K562 (cell line): ENCODE results near the gene TBC1D7. TPM values are rescaled to one million over a fixed set of nuclear protein-coding genes. Genes with fewer than 3 reads are reported as not detected.

ENCODE experiments used
- ATF7 ChIP-seq: fragments of 450-650 bp; IDR thresholded peaks from 2 replicates; pipeline ENCODE4 v1.7.1; 2014; ENCODE audit warnings: mild to moderate bottlenecking, moderate library complexity
- CHD7 ChIP-seq: fragments of 200-600 bp; sonication (generic); IDR thresholded peaks from one replicate; pipeline ENCODE4 v1.6.1; 2012; ENCODE audit warnings: mild to moderate bottlenecking, low read depth, low read length, inconsistent platforms
- CXXC5 ChIP-seq: fragments of 250-450 bp; sonication (Bioruptor Pico); IDR thresholded peaks from 2 replicates; pipeline ENCODE4 v1.8.0; 2022; ENCODE audit warnings: inconsistent platforms, mild to moderate bottlenecking, moderate library complexity
- DPF2 ChIP-seq: fragments of 450-650 bp; IDR thresholded peaks from 2 replicates; pipeline ENCODE4 v1.6.1; 2016
- E2F6 ChIP-seq, 2 experiments: IDR thresholded peaks; 2 replicates each; pipeline ENCODE4 v1.6.1; 2011; ENCODE audit warnings: borderline replicate concordance in 1 of 2, control low read depth in 1 of 2, low read depth in 1 of 2, low read length in 1 of 2, mild to moderate bottlenecking in 1 of 2, mixed read lengths in 1 of 2, moderate library complexity in 1 of 2; ENCODE audit not compliant: insufficient read depth in 1 of 2, insufficient read length in 1 of 2, poor library complexity in 1 of 2, severe bottlenecking in 1 of 2; ENCODE audit errors: extremely low read depth in 1 of 2
- ESRRB ChIP-seq: fragments of 250-450 bp; sonication (Bioruptor Pico); IDR thresholded peaks from 2 replicates; pipeline ENCODE4 v1.5.0; 2020; ENCODE audit warnings: mild to moderate bottlenecking, moderate library complexity, borderline replicate concordance
- HDAC6 ChIP-seq: IDR thresholded peaks from 2 replicates; pipeline ENCODE4 v1.6.1; 2012; ENCODE audit warnings: low read depth, mild to moderate bottlenecking, control low read depth, inconsistent platforms, low read length, moderate library complexity
- STAT5A ChIP-seq: IDR thresholded peaks from 2 replicates; pipeline ENCODE4 v1.6.1; 2012; ENCODE audit warnings: low read length, inconsistent platforms, borderline replicate concordance
- TEAD1 ChIP-seq, 2 experiments: fragments of 450-650 bp in 1 of 2; sonication (generic) in 1 of 2; formaldehyde crosslinking; IDR thresholded peaks; 2 replicates each; pipeline versions ENCODE4 v1.4.0 to v1.8.0; 2020 to 2022; ENCODE audit warnings: mild to moderate bottlenecking in 2 of 2, missing genetic modification reagents in 1 of 2
- THAP12 ChIP-seq: fragments of 250-450 bp; sonication (Bioruptor Pico); IDR thresholded peaks from 2 replicates; pipeline ENCODE4 v1.9.0; 2021; ENCODE audit warnings: mild to moderate bottlenecking, inconsistent platforms
- ZNF24 ChIP-seq: fragments of 450-650 bp; IDR thresholded peaks from 2 replicates; pipeline ENCODE4 v1.6.1; 2016
- ZNF561 ChIP-seq: fragments of 450-650 bp; formaldehyde crosslinking; conservative IDR thresholded peaks from 2 replicates; pipeline ENCODE4 v1.4.0; 2020; ENCODE audit warnings: mild to moderate bottlenecking, moderate library complexity
- polyA plus RNA-seq, 8 experiments: library from polyadenylated mRNA; depleted of rRNA in 4 of 8; stranded (reverse) in 5 of 8; unstranded in 3 of 8; fragments of >200 nt; fragmentation: Nextera tagmentation in 2 of 8; fragmentation: Illumina TruSeq in 1 of 8; extraction: Ambion mirVana in 2 of 8; extraction: Trizol in 1 of 8; gene quantifications; 2 replicates each; pipeline versions ENCODE4 v1.2.1 to v1.2.3, GENCODE V29; 2011 to 2014; ENCODE audit warnings: inconsistent platforms in 1 of 8, missing spikeins in 1 of 8
- total RNA-seq, 7 experiments: library from RNA; depleted of rRNA in 6 of 7; stranded (reverse); fragments of >200 nt in 6 of 7; fragmentation: Illumina TruSeq in 2 of 7; extraction: Trizol in 2 of 7; gene quantifications; 2 replicates each; pipeline versions ENCODE4 v1.2.1 to v1.2.3, GENCODE V29; 2011 to 2021; ENCODE audit warnings: low replicate concordance in 1 of 7

TBC1D7 gene
- total and polyA plus RNA-seq, 9 of the 15 experiments (the other 6 are each of a cell fraction or from before 2014, with no cell fraction given), result 49.4 to 107 (median 61.1) TPM

- TF ChIP-seq CHD7 (no peak), STAT5A (no peak), ATF7 (peak; percentile 89), THAP12 (CRISPR knock-in tag) (no peak), ZNF561 (CRISPR knock-in tag) (no peak), E2F6 (IDR thresholded peaks at IDR 0.05; ENCODE audit: borderline replicate concordance in 1 of 2, extremely low read depth in 1 of 2, insufficient read depth in 1 of 2, insufficient read length in 1 of 2, low read depth in 1 of 2, low read length in 1 of 2, poor library complexity in 1 of 2, severe bottlenecking in 1 of 2) (no peak), CXXC5 (peak; percentile 73), ZNF24 (0 out of 2 replicates have a peak, but pooled peaks have one; percentile 50), HDAC6 (no peak), TEAD1 (CRISPR knock-in tag; IDR thresholded peaks at IDR 0.05) (peak; percentile 53 to 59; a peak in 2 of 4 replicates), ESRRB (CRISPR knock-in tag) (no peak), DPF2 (peak; percentile 65)
These were observed 25.3 kb downstream of the TBC1D7 start (continued) for GRCh38 chr6:13302751-13303667.
